AG09319 (cell line): Measurements from ENCODE around the gene CAMTA1.

Source experiments
- DNase-seq: peaks from one replicate; pipeline ENCODE4 v3.0.0-alpha.2; 2010; ENCODE audit warnings: low read depth; ENCODE audit errors: extremely low read depth
- CTCF ChIP-seq: IDR thresholded peaks from 2 replicates; pipeline ENCODE4 v1.5.1; 2011; ENCODE audit warnings: low read depth, mild to moderate bottlenecking, inconsistent platforms, low read length, moderate library complexity

The CAMTA1 gene

GRCh38 chr1:7534061-7534825 lies 749.0 kb downstream of the CAMTA1 start:
- no peak for TF ChIP-seq CTCF
- no peak for DNase-seq

- TF ChIP-seq CTCF, result no peak
- no peak for DNase-seq
Measured at GRCh38 chr1:7535016-7535415, 749.8 kb downstream of the CAMTA1 start.

- TF ChIP-seq CTCF, result no peak
- DNase-seq, result no peak
Measured at GRCh38 chr1:7535934-7536878, 751.0 kb downstream of the CAMTA1 start.

- DNase-seq, result no peak
- TF ChIP-seq CTCF, result no peak
Measured at GRCh38 chr1:7536891-7537591, 751.8 kb downstream of the CAMTA1 start.

- TF ChIP-seq CTCF, result no peak
- no peak for DNase-seq
Measured at GRCh38 chr1:7538033-7538432, 752.8 kb downstream of the CAMTA1 start.

GRCh38 chr1:7538849-7539768 lies 753.9 kb downstream of the CAMTA1 start:
- TF ChIP-seq CTCF, result no peak

More at GRCh38 chr1:7538849-7539768, 753.9 kb downstream of the CAMTA1 start:
- no peak for DNase-seq
